Thoracic aorta (tissue), 2 donors: ENCODE results near the gene CHD6. TPM values are rescaled to one million over a fixed set of nuclear protein-coding genes. Genes with fewer than 3 reads are reported as not detected.
A peak's percentile ranks its signal among the peaks of the same experiment; 100 is the strongest.

ENCODE experiments used
- ATAC-seq: fragments of 150-250 bp; one replicate; pipeline ENCODE4 v1.8.0; 2017; ENCODE audit warnings: low read depth; ENCODE audit not compliant: insufficient number of reproducible peaks, low FRiP score
- DNase-seq: peaks from one replicate; pipeline ENCODE4 v3.0.0-alpha.2; 2020; ENCODE audit warnings: low spot score
- H3K27ac ChIP-seq, 2 donors: fragments of 200-600 bp; sonication (generic); 1 replicate in 1 of 2; 2 replicates in 1 of 2; pipeline ENCODE4 v1.5.1; 2016; ENCODE audit warnings: mild to moderate bottlenecking in 2 of 2, moderate library complexity in 2 of 2
- H3K27me3 ChIP-seq: fragments of 200-600 bp; sonication (generic); replicated peaks from 2 replicates; pipeline ENCODE4 v1.6.0; 2016; ENCODE audit warnings: mild to moderate bottlenecking; ENCODE audit not compliant: insufficient read depth
- H3K36me3 ChIP-seq: fragments of 200-600 bp; sonication (generic); one replicate; pipeline ENCODE4 v1.5.1; 2016
- H3K4me1 ChIP-seq, 2 donors: fragments of 200-600 bp; sonication (generic); 1 replicate in 1 of 2; 2 replicates in 1 of 2; pipeline versions ENCODE4 v1.5.1 to v1.6.0; 2016; ENCODE audit warnings: low read depth in 2 of 2, mild to moderate bottlenecking in 1 of 2; ENCODE audit not compliant: control insufficient read depth in 1 of 2
- H3K4me3 ChIP-seq: fragments of 200-600 bp; sonication (generic); 2 replicates; pipeline ENCODE4 v1.5.1; 2016; ENCODE audit warnings: mild to moderate bottlenecking
- H3K9me3 ChIP-seq: fragments of 200-600 bp; sonication (generic); 2 replicates; pipeline ENCODE4 v1.5.1; 2016
- CTCF ChIP-seq: fragments of 200-600 bp; sonication (generic); IDR thresholded peaks from one replicate; pipeline ENCODE4 v1.5.1; 2019; ENCODE audit warnings: antibody characterized with exemption
- total RNA-seq, 2 donors: library from RNA; depleted of rRNA; stranded (reverse); fragments of >200 nt; gene quantifications; one replicate each; pipeline versions ENCODE4 v1.1.0 to v1.2.3, GENCODE V29; 2016

The CHD6 gene
- total RNA-seq, 2 donors from 2014 or later = 43.9 to 44.6 TPM

- Histone ChIP-seq H3K27me3 (no peaks in the 10 kb centered on the region), H3K36me3 (peaks cover 38% of the 10 kb centered on the region), H3K9me3 (no peaks in the 10 kb centered on the region), H3K4me1 (peaks cover 0 to 4% of the 10 kb centered on the region in 2 donors), H3K27ac (no peak overlapping the region), H3K4me3 (no peak overlapping the region)
- no peak for ATAC-seq
- TF ChIP-seq CTCF = no peak
- no peak for DNase-seq
Measured at GRCh38 chr20:41494451-41494850, 123.7 kb downstream of the CHD6 start.

GRCh38 chr20:41483553-41483930 lies 134.6 kb downstream of the CHD6 start:
- Histone ChIP-seq H3K9me3 (no peaks in the 10 kb centered on the region), H3K27me3 (no peaks in the 10 kb centered on the region), H3K4me3 (no peak overlapping the region), H3K27ac (no peak overlapping the region), H3K4me1 (peaks cover 0 to 3% of the 10 kb centered on the region in 2 donors), H3K36me3 (peaks cover 31% of the 10 kb centered on the region)
- DNase-seq (no peak), ATAC-seq (no peak)
- no peak for TF ChIP-seq CTCF

GRCh38 chr20:41482647-41483552 lies 135.3 kb downstream of the CHD6 start:
- peak overlapping the region in 1 of 2 donors; percentile 34 for H3K27ac ChIP-seq
- ATAC-seq = no peak
- peaks cover 26% of the 10 kb centered on the region for H3K36me3 ChIP-seq

GRCh38 chr20:41480054-41480770 lies 138.0 kb downstream of the CHD6 start:
- peaks cover 15% of the 10 kb centered on the region for H3K36me3 ChIP-seq

More at GRCh38 chr20:41482647-41483552, 135.3 kb downstream of the CHD6 start:
- TF ChIP-seq CTCF = no peak
- Histone ChIP-seq H3K4me1 (peaks cover 0 to 3% of the 10 kb centered on the region in 2 donors), H3K27me3 (no peaks in the 10 kb centered on the region), H3K4me3 (no peak overlapping the region), H3K9me3 (no peaks in the 10 kb centered on the region)
- DNase-seq = no peak

More at GRCh38 chr20:41480054-41480770, 138.0 kb downstream of the CHD6 start:
- no peaks in the 10 kb centered on the region for H3K27me3 ChIP-seq
- DNase-seq (no peak), ATAC-seq (no peak)
- TF ChIP-seq CTCF = no peak
- H3K9me3 ChIP-seq = no peaks in the 10 kb centered on the region
- H3K4me3 ChIP-seq = no peak overlapping the region
- H3K27ac ChIP-seq = no peak overlapping the region
- peaks cover 17 to 18% of the 10 kb centered on the region in 2 donors for H3K4me1 ChIP-seq
